ENCODE measurements around the gene DCTPP1.
"Not testable (repeated sequence)": the region's sequence is repeated elsewhere in the genome, so short reads cannot be mapped to it uniquely, and the experiment has no call there.

DCTPP1 gene

DNA sequence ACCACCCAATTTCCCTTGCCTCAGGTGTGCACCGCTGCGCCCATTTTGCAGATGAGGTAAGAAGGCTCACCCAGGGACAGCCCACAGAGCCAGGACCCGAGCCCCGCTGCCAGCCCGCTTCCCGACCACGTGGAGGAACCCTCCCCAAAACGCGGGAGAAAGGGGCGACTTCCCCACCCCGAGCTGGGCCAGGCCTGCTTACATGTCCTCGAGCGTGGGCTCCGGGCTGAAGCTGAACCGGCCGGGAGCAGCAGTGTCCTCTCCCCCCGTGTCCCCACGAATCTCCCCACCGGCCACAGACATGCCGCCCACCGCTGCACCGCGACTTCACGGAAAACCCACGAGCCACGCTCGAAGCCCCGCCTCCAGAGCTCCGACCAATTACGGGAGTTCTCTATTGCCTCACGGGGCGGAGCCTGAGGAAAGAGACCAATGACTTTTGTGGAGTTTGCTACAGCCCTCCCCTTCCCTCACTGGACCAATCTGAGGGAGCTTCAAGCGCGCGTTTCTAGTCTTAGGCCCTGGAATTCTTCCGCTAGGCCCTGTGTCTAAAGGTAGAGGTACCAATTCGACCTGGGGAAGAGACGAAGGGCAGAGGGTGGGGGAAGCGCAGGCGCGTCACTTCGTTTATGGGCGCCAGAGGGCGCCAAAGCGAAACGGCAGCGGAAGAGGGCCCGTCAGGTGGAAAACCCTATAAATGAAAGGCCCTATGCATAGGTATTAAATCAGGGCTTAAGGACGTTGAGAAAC is at the start of gene DCTPP1:
Gene DCTPP1, minus strand, starts transcription at position 353 of the 750 bp plus-strand sequence. Its CDS starts 50 bp downstream, at position 303.
- peak; percentile 97 for DNase-seq

DNA sequence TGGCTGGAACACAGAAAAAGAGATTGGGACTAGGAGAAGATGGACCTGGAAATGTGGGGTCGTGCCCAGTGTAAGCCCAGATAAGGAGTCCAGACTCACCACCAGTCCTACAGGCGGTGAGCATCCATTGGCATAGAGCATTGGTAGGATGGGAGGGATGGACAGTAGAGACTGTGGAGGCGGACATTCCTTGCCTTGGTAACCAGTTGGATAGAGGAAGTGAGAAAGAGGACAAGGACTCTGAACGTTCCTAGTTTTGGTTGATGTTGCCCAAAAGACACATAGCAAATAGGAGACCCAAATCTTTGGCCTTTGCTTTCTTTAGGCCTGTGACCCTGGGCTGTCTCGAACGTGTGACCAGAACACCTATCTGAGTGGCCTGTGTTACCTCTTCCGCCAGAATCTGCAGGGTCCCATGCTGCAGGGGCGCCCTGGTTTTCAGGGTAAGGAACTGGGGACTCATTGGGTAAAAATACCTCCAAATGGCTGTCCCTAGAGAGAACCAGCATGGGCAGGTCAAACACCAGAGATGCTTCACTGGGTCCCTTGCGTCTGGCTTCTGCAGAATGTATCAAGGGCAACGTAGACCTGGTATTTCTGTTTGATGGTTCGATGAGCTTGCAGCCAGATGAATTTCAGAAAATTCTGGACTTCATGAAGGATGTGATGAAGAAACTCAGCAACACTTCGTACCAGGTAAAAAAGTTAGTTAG is 49.1 kb upstream of the DCTPP1 start:
- no peak for DNase-seq

DNA sequence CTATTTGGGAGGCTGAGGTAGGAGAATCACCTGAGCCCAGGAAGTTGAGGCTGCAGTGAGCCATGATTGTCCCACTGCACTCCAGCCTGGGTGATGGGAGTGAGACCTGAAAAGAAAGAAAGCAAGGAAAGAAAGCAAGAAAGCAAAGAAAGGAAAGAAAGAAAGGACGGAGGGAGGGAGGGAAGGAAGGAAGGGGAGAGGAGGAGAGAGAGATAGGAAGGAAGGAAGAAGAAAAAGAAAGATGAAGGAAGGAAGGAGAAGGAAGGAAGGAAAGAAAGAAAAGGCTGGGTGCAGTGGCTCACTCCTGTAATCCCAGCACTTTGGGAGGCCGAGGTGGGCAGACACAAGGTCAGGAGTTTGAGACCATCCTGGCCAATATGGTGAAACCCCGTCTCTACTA is 47.9 kb upstream of the DCTPP1 start:
- not testable (repeated sequence) for DNase-seq

- no peak for DNase-seq
Measured at GRCh38 chr16:30476991-30477390, 47.2 kb upstream of the DCTPP1 start.

DNA sequence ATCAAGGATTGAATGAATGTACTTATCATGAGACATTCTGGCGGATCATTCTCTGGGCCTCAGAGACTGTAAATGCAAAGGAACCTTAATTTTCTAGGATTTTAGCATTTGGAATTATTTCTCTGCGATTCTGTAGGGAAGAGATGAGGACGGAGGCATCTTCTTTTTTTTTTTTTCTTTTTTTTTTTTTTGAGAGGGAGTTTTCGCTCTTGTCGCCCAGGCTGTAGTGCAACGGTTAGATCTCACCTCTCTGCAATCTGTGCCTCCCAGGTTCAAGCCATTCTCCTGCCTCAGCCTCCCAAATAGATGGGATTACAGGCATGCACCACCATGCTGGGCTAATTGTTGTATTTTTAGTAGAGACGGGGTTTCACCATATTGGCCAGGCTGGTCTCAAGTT is 44.9 kb upstream of the DCTPP1 start:
- no peak for DNase-seq

GRCh38 chr16:30474074-30474452 is 44.2 kb upstream of the DCTPP1 start:
- DNase-seq, result no peak

- DNase-seq, result no peak
Measured at GRCh38 chr16:30473231-30474073, 43.6 kb upstream of the DCTPP1 start.

GRCh38 chr16:30472328-30472942 is 42.6 kb upstream of the DCTPP1 start, which contains the start of gene ITGAL:
ITGAL (plus strand) TSS chr16:30472742; CDS start chr16:30472838, 96 bp downstream.
- DNase-seq, result no peak

DNA sequence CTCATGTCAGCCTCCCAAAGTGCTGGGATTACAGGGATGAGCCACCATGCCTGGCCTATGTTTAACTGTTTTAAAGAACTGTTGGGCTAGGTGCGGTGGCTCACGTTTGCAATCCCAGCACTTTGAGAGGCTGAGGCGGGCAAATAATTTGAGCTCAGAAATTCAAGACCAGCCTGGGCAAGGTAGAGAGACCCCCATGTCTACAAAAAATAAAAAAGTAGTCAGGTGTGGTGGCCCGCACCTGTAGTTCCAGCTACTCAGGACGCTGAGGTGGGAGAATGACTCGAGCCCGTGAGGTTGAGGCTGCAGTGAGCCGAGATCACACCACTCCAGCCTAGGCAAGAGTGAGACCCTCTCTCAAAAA is 40.8 kb upstream of the DCTPP1 start:
- DNase-seq, result no peak

GRCh38 chr16:30470170-30470512 is 40.3 kb upstream of the DCTPP1 start:
- no peak for DNase-seq

- DNase-seq, result no peak
Measured at GRCh38 chr16:30464078-30464477, 34.2 kb upstream of the DCTPP1 start.

GRCh38 chr16:30461426-30461825 is 31.6 kb upstream of the DCTPP1 start:
- DNase-seq, result not testable (repeated sequence)

DNA sequence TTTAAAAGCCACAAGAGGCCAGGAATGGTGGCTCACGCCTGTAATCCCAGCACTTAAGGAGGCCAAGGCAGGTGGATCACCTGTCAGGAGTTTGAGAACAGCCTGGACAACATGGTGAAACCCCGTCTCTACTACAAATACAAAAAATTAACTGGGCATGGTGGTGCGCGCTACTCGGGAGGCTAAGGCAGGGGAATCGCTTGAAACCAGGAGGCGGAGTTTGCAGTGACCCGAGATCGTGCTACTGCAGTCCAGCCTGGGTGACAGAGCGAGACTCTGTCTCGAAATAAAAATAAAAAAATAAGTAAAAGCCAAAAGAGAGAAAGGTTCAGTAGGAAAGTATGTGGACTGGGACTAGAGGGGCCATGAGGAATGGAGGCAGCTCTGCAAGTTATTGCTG is 29.6 kb upstream of the DCTPP1 start:
- no peak for DNase-seq

- DNase-seq, result no peak
Measured at GRCh38 chr16:30458561-30459394, 28.9 kb upstream of the DCTPP1 start.

- DNase-seq, result no peak
Measured at GRCh38 chr16:30457743-30458560, 28.1 kb upstream of the DCTPP1 start.

- no peak for DNase-seq
Measured at GRCh38 chr16:30457256-30457655, 27.4 kb upstream of the DCTPP1 start.

DNA sequence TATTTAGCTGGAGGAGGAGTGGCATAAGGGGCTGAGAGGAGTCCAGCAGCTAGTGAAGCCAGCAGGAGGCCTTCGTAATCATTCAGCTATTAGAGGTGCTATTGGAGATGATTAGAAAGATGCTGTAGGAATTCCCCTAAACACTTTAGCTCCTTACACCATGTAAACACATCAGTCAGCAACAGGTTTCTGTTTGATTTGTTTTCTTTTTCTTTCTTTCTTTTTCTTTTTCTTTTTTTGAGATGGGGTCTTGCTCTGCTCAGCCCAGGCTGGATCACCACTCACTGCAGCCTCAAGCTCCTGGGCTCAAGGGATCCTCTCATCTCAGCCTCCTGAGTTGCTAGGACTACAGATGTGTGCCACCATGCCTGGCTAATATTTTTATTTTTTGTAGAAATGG is 26.5 kb upstream of the DCTPP1 start:
- DNase-seq, result no peak

GRCh38 chr16:30452709-30453580 is 23.1 kb upstream of the DCTPP1 start:
- not testable (repeated sequence) for DNase-seq

DNA sequence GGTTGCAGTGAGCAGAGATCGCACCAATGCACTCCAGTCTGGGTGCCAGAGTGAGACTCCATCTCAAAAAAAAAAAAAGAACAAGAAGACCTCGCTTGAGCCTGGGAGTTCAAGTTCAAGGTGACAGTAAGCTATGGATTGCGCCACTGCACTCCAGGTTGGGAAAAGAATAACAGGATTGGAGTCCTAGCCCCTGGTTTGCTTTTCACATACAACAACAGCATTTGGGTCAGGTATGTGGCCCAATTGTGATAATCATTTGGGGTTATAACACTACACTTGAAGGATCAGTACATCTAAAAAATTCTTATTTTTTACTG is 19.2 kb upstream of the DCTPP1 start:
- DNase-seq, result no peak

- no peak for DNase-seq
Measured at GRCh38 chr16:30447512-30448226, 17.8 kb upstream of the DCTPP1 start.

All from NCI-H446 treated with DMSO at 0.1 percent for 48 hours (cell line).